RPMI8226 (cell line): Measurements from ENCODE around the gene CHFR.
"Not testable (repeated sequence)": the region's sequence is repeated elsewhere in the genome, so short reads cannot be mapped to it uniquely, and the experiment has no call there.

ENCODE experiments used
- DNase-seq: peaks from one replicate; pipeline ENCODE4 v3.0.0-alpha.2; 2015

CHFR gene

DNA sequence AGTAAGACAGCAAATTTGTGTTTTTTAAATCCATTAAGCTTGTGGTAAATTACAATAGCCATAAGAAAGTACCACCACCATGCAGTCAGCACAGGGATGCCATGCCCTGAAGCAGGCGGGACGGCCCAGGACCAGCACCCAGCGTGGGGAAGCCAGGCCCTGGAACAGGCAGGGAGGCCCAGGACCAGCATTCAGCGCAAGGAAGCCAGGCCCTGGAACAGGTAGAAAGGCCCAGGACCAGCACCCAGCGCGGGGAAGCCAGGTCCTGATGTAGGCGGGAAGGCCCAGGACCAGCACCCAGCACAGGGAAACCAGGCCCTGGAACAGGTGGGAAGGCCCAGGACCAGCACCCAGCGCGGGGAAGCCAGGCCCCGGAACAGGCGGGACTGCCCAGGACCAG is 13.2 kb downstream of the CHFR start:
- no peak for DNase-seq

GRCh38 chr12:132873724-132874123 is 13.7 kb downstream of the CHFR start:
- DNase-seq, result no peak

GRCh38 chr12:132872975-132873421 is 14.4 kb downstream of the CHFR start:
- DNase-seq, result no peak

DNA sequence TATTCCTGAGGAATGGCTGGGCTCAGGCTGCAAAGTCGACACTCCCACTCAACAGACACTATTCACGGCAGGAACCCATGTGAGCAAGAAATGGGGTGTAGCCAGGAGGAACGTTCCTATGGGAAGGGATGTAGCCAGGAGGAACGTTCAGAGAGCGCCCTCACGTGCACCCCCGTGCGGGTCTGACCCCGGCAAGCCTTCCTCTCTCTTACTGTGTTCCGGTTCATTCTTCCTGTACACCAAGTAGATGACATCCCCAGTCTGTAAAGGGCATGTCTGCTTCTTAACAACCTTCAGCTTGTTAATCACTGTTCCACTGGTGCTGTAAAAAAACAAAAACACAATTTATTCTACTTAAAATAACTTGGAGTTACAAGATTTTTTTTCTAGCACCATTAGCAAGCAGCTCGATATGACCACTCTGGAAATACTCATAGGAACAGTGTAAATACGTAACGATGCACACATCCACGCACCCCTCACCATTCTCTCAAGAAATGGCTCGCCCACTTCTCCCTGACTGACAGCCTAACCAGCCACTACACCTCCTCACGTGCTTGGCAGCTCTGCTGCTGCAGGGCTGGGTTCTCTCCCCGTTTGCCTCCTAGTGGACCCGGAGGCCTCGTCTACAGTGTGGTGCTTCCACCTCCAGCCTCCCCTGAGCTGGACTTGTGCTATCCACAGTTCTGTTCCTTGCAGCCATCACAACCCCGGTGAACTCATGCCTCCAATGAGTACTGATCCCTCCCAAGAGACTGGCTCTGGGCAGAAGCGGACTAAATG is 15.1 kb downstream of the CHFR start:
- DNase-seq, result no peak

- DNase-seq, result no peak
Observed at GRCh38 chr12:132869551-132869950, 17.9 kb downstream of the CHFR start.

GRCh38 chr12:132866251-132866828 is 21.1 kb downstream of the CHFR start:
- DNase-seq, result no peak

- no peak for DNase-seq
Observed at GRCh38 chr12:132861558-132861957, 25.8 kb downstream of the CHFR start.

GRCh38 chr12:132858718-132859266 is 28.6 kb downstream of the CHFR start:
- no peak for DNase-seq

DNA sequence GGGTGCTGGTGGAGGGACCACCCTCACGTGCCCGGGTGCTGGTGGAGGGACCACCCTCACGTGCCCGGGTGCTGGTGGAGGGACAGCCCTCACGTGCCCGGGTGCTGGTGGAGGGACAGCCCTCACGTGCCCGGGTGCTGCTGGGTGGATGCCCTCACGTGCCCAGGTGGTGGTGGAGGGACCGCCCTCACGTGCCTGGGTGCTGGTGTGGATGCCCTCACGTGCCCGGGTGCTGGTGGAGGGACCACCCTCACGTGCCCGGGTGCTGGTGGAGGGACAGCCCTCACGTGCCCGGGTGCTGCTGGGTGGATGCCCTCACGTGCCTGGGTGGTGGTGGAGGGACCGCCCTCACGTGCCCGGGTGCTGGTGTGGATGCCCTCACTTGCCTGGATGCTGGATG is 30.4 kb downstream of the CHFR start:
- DNase-seq, result not testable (repeated sequence)

DNA sequence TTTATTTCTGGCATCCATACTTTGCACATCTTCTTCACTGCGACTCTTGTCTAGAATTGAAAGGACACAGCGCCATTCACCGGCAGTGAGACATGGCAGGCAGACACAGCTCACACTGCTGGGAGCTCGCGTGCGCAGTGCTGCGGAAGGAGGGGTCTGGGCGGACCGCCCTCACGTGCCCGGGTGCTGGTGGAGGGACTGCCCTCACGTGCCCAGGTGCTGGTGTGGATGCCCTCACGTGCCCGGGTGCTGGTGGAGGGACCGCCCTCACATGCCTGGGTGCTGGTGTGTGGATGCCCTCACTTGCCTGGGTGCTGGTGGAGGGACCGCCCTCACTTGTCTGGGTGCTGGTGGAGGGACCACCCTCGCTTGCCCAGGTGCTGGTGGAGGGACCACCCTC is 30.8 kb downstream of the CHFR start:
- DNase-seq, result no peak

- not testable (repeated sequence) for DNase-seq
Observed at GRCh38 chr12:132855211-132855610, 32.2 kb downstream of the CHFR start.

- DNase-seq, result no peak
Observed at GRCh38 chr12:132853285-132854092, 33.9 kb downstream of the CHFR start.

DNA sequence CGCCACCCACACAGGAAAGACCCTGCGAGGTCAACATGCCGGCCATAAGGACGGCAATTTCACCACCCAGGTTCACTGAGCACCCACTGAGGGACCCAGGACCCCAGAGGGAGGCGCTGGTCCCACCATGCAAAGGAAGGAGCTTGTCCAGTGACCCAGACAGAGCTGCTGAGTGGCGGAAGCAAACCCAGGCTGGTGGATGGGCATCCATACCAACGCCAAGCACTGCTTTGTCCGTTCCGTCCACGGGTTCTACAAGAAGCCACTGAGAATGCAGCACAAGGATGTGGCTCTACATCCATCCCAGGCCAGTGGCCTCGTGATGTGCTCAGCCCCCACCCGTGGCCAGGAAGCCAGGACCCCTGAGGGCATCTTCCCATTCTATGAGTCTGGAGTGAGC is 34.9 kb downstream of the CHFR start:
- DNase-seq, result no peak

DNA sequence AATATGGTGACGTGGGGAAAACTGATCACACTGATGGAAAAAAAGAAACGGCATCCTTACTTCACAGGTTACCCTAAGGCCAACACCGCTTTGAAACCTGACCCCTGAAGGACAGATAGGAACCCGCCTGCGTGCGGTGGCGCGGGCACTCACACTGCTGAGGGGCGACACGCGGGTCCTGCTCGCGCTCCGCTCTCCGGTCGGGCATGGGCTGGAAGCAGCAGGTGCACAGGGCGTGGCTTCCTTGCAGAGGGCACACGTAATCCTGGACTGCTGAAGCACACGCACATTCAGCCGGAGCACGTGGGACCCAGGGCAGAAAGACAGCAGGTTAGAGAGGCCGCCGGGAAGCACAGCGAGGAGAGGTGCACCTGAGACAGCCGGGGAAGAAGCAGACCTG is 35.9 kb downstream of the CHFR start:
- no peak for DNase-seq

DNA sequence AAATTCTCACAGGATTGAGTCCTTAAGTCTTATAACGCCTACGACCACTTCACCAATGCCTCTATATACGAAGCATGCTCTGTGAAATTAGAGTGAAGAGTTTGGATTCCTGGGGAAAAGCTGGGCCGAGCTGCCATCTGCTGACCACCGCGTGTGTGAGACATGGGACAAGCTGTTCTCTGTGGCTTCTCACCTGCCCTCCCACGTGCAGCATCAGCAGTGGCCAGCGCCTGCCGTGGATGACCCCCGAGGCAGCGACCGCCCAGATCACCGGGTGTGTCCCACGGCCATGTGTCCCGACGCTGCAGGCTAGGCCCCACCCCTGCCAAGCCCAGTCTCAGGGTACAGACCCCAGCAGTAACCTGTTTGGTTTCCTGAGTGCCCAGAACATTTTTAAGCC is 37.1 kb downstream of the CHFR start:
- DNase-seq, result no peak

GRCh38 chr12:132848521-132848920 is 38.9 kb downstream of the CHFR start:
- no peak for DNase-seq

DNA sequence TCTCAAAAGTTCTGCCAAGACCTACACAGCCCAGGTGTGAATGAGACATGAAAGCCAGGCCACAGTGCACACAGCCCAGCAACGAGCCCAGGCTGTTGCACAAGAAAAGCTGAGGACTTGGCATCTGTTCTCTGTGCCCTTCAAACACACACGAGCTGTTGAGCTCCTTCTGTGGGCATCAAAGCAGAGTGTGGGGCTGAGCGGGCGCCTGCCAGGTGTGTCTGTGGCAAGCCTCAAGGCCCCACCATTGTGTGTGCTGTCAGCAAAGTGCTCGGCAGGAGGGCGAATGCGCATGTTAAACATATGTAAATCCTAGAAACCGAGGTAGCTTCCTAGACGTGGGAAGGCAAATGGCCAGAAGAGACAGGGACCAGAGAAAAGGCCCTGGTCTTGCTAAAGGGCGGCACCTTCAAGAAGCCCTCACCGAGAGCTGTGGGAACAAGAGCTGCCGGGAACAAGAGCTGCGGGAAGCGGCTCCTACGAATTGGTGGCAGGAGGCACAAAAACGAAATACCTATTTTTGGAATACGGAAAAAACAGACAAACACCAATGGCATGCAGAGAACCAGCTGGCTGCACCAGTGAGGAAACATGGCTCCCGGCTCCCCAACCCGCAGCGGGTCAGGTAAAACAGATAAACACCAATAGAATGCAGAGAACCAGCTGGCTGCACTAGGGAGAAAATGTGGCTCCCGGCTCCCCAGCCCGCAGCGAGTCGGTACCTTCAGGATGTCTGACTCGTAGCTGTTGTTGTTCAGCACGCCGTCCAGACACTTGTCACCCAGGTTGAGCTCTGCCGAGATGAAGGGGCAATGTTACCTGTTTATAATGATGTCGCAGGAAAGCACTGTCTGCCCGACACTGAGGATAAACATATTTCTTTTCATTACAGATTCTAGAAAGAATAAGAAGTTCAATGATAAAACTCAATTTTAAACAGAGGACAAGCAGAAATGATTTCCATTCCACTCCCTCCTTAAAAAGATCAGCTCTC is 39.7 kb downstream of the CHFR start:
- no peak for DNase-seq

DNA sequence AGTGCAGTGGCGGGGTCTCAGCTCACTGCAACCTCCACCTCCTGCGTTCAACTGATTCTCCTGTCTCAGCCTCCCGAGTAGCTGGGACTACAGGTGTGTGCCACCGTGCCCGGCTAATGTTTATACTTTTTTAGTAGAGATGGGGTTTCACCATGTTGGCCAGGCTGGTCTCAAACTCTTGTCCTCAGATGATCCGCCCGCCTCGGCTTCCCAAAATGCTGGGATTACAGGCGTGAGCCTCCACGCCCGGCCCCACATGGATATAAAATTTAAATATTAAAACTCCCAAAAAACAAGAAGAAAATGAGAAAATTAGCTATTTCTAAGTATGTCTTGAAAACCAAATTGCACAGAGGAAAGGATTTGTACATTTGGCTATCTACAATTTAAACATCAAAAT is 42.7 kb downstream of the CHFR start:
- not testable (repeated sequence) for DNase-seq

- DNase-seq, result no peak
Observed at GRCh38 chr12:132842449-132843045, 44.9 kb downstream of the CHFR start.

- DNase-seq, result no peak
Observed at GRCh38 chr12:132841151-132841550, 46.3 kb downstream of the CHFR start.

DNA sequence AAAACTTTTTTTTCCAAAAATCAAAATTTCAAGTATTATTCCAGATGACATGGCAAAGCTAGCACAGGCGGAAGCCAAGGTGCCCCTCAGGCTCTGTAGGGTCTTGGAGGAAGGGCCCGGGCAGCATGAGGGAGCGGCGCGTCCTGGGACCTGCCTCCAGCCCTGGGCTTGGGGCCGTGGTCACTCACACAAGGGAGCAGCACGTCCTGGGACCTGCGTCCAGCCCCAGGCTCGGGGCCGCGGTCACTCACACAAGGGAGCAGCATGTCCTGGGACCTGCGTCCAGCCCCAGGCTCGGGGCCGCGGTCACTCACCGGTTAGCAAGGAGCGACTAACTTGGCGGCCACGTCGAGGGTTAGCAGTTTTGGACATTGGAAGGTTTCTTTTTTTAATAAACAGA is 46.9 kb downstream of the CHFR start:
- no peak for DNase-seq
